Astrocyte of the spinal cord (primary cell): ENCODE measurements around the gene CTNNA2.

Source experiments
- DNase-seq: peaks from one replicate; pipeline ENCODE4 v3.0.0; 2011; ENCODE audit warnings: low read depth, low spot score
- H3K4me3 ChIP-seq: 2 replicates; pipeline ENCODE4 v1.5.1; 2011; ENCODE audit warnings: low read depth, mild to moderate bottlenecking, low read length, moderate library complexity
- CTCF ChIP-seq: IDR thresholded peaks from 2 replicates; pipeline ENCODE4 v1.5.1; 2012; ENCODE audit warnings: low read depth, mild to moderate bottlenecking, low read length, inconsistent platforms
- in situ Hi-C: cut with HindIII; loops from 2 replicates; pipeline ENCODE4 v1.10.0; 2017; ENCODE audit warnings: low sequenced_read_pairs

The CTNNA2 gene

GRCh38 chr2:80634590-80634989 is 1121.7 kb downstream of the CTNNA2 start:
- DNase-seq = no peak
- TF ChIP-seq CTCF = no peak
- H3K4me3 ChIP-seq = no peak overlapping the region
- in situ Hi-C loops = no loop called here

- no peak for DNase-seq
- in situ Hi-C loops = no loop called here
- H3K4me3 ChIP-seq = no peak overlapping the region
- no peak for TF ChIP-seq CTCF
These were observed 1125.9 kb downstream of the CTNNA2 start for GRCh38 chr2:80638783-80639182.

- H3K4me3 ChIP-seq = no peak overlapping the region
- TF ChIP-seq CTCF = no peak
- in situ Hi-C loops = no loop called here
- no peak for DNase-seq
These were observed 1129.6 kb downstream of the CTNNA2 start for GRCh38 chr2:80642465-80642864.

- no peak for DNase-seq
- TF ChIP-seq CTCF = no peak
- no peak overlapping the region for H3K4me3 ChIP-seq
- in situ Hi-C loops = no loop called here
These were observed 1130.7 kb downstream of the CTNNA2 start for GRCh38 chr2:80643598-80643997.

- no peak for DNase-seq
- in situ Hi-C loops = no loop called here
- no peak overlapping the region for H3K4me3 ChIP-seq
- TF ChIP-seq CTCF = no peak
These were observed 1138.6 kb downstream of the CTNNA2 start for GRCh38 chr2:80651435-80651834.

- no peak overlapping the region for H3K4me3 ChIP-seq
- no peak for TF ChIP-seq CTCF
- no peak for DNase-seq
- in situ Hi-C loops = no loop called here
These were observed 1142.4 kb downstream of the CTNNA2 start for GRCh38 chr2:80655265-80655664.

GRCh38 chr2:80670763-80671162 is 1157.9 kb downstream of the CTNNA2 start:
- DNase-seq = no peak
- no peak overlapping the region for H3K4me3 ChIP-seq
- in situ Hi-C loops = no loop called here
- TF ChIP-seq CTCF = no peak
